ENCODE results near the gene RND3.

RND3 gene

DNA sequence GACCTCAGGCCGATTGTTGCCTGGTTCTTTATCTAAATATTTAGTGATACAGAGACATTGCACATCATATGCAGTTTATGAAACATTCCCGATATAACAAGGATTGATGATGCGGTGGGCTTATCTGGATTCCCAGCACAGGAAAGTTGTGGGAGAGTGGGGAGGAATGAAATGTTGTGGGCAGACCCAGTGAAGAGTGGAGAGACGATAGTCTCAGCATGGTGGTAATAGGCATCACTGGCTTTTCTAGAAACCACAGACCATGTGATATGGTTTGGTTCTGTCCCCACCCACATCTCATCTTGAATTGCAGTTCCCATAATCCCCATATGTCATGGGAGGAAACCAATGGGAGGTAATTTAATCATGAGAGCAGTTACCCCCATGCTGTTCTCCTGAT is 34.8 kb upstream of the RND3 start:
- Histone ChIP-seq H3K4me3 (ENCODE audit: low read depth in 1 of 5, low read length in 5 of 5) (no peak overlapping the region), H3K27ac (ENCODE audit: low read depth, low read length) (no peak overlapping the region)

DNA sequence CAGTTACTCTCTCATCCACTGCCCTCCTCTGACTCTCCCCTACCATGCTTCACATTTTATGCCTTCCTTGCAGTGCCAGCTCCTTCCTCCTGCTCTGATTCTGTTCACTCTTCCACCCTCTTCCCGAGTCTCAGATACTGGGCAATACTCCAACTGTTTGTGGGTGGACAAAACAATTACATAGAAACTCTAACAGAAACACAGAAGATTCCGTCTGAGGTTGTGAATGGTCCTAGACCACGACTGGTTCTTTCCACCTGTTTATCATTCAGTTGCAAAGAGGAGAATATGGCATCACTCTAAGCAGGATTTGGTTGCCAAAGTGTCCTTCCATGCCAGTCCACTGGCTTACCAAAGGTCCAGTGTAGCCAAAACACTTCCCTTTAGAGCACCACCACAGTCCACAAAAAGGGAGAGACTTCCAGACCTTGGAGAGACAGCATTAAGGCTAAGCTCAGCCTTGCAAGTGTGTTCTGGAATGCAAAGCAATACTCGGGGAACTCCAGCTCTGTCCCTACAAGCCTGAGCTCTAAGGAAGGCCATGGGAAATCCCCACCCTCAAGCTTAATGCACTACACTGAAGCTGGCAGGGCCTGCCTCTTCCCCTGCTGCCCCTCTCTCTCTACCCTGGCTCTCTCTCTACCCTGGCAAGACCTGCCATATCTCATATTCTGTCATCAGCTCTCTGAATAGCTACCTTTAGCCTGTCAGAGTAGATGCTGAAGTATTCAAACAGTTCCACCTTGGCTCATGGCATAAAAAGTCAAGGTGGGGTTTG is 33.6 kb upstream of the RND3 start:
- H3K27ac ChIP-seq (ENCODE audit: low read depth, low read length) = no peak overlapping the region
- H3K9ac ChIP-seq (ENCODE audit: low read length in 5 of 5) = no peak overlapping the region
- no peaks in the 10 kb centered on the region for H3K36me3 ChIP-seq (ENCODE audit: control insufficient read depth in 5 of 5, insufficient read depth in 5 of 5, low read length in 5 of 5)
- H3K4me3 ChIP-seq (ENCODE audit: low read depth in 1 of 5, low read length in 5 of 5) = no peak overlapping the region
- peaks cover 0 to 3% (median 0%) of the 10 kb centered on the region in 5 donors for H3K4me1 ChIP-seq (ENCODE audit: control insufficient read depth in 5 of 5, insufficient read depth in 5 of 5, low read length in 5 of 5)
- H3K9me3 ChIP-seq (ENCODE audit: control insufficient read depth in 5 of 5, low read length in 5 of 5) = no peaks in the 10 kb centered on the region
- H3K27me3 ChIP-seq (ENCODE audit: control insufficient read depth in 5 of 5, insufficient read depth in 4 of 5, low read length in 5 of 5) = no peaks in the 10 kb centered on the region

More for the DNA sequence above, 34.8 kb upstream of the RND3 start:
- Histone ChIP-seq H3K27me3 (ENCODE audit: control insufficient read depth in 5 of 5, insufficient read depth in 4 of 5, low read length in 5 of 5) (no peaks in the 10 kb centered on the region), H3K36me3 (ENCODE audit: control insufficient read depth in 5 of 5, insufficient read depth in 5 of 5, low read length in 5 of 5) (no peaks in the 10 kb centered on the region), H3K9me3 (ENCODE audit: control insufficient read depth in 5 of 5, low read length in 5 of 5) (no peaks in the 10 kb centered on the region), H3K9ac (ENCODE audit: low read length in 5 of 5) (no peak overlapping the region), H3K4me1 (ENCODE audit: control insufficient read depth in 5 of 5, insufficient read depth in 5 of 5, low read length in 5 of 5) (peaks cover 0 to 3% (median 0%) of the 10 kb centered on the region in 5 donors)

GRCh38 chr2:150520033-150520432 is 32.6 kb upstream of the RND3 start:
- Histone ChIP-seq H3K9me3 (ENCODE audit: control insufficient read depth in 5 of 5, low read length in 5 of 5) (no peaks in the 10 kb centered on the region), H3K9ac (ENCODE audit: low read length in 5 of 5) (no peak overlapping the region), H3K4me1 (ENCODE audit: control insufficient read depth in 5 of 5, insufficient read depth in 5 of 5, low read length in 5 of 5) (peaks cover 0 to 3% (median 0%) of the 10 kb centered on the region in 5 donors), H3K27ac (ENCODE audit: low read depth, low read length) (no peak overlapping the region), H3K4me3 (ENCODE audit: low read depth in 1 of 5, low read length in 5 of 5) (no peak overlapping the region), H3K36me3 (ENCODE audit: control insufficient read depth in 5 of 5, insufficient read depth in 5 of 5, low read length in 5 of 5) (no peaks in the 10 kb centered on the region), H3K27me3 (ENCODE audit: control insufficient read depth in 5 of 5, insufficient read depth in 4 of 5, low read length in 5 of 5) (no peaks in the 10 kb centered on the region)

DNA sequence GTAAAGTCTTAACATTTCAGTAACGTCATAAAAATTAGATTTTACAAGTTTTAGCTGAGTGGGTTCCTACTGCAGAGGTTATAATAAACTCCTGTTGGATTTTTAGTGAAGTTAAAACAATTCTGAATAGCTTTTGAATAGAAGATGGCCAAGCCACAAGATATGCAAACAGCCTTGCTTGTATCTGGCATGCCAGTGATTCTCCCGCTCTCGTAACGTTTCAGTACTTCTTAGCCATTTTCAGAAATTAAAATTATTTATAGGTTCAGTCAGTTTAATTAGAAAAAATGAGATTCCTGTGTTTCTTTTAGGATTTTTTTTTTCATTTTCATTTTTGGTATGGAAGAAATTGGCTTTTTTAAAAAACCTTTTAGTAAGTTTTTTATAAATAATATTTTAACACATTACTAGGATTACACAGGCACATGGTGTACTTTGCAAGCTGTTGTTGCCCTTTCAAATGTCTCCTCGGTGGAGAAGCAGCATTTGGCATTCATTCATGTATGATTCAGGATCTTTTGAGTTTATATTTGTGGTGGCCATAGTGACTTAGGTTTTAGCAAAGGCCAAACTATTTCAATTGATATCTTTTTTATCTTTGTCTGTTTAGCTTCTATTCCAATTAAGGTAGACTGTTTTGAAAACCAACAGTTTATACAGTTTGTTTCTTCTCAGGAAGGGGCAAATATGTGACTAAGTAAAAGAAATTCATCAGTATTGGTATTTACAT is 30.6 kb upstream of the RND3 start:
- Histone ChIP-seq H3K4me3 (ENCODE audit: low read depth in 1 of 5, low read length in 5 of 5) (no peak overlapping the region), H3K27ac (ENCODE audit: low read depth, low read length) (no peak overlapping the region), H3K36me3 (ENCODE audit: control insufficient read depth in 5 of 5, insufficient read depth in 5 of 5, low read length in 5 of 5) (no peaks in the 10 kb centered on the region), H3K4me1 (ENCODE audit: control insufficient read depth in 5 of 5, insufficient read depth in 5 of 5, low read length in 5 of 5) (peaks cover 0 to 3% (median 0%) of the 10 kb centered on the region in 5 donors), H3K9ac (ENCODE audit: low read length in 5 of 5) (no peak overlapping the region), H3K9me3 (ENCODE audit: control insufficient read depth in 5 of 5, low read length in 5 of 5) (no peaks in the 10 kb centered on the region), H3K27me3 (ENCODE audit: control insufficient read depth in 5 of 5, insufficient read depth in 4 of 5, low read length in 5 of 5) (no peaks in the 10 kb centered on the region)

DNA sequence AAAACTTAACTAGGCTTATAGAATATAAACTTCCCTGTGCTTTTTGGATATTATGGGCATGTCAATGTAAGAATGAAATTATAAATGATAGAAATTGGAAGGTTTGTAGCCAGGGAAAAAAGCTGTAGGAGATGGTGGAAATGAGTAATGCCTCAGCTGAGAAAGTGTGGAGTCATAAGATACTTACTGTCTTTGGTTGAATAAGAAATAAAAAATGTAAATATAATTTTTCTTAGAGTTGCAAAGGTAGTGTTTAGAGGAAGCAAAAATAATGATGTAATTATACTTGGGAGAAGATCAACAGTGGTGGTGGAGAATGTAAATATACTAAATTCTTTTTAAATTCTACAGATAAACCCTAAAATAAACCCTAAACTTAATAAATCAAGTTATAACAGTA is 26.2 kb upstream of the RND3 start:
- Histone ChIP-seq H3K4me3 (ENCODE audit: low read depth in 1 of 5, low read length in 5 of 5) (no peak overlapping the region), H3K4me1 (ENCODE audit: control insufficient read depth in 5 of 5, insufficient read depth in 5 of 5, low read length in 5 of 5) (no peaks in the 10 kb centered on the region), H3K9me3 (ENCODE audit: control insufficient read depth in 5 of 5, low read length in 5 of 5) (no peaks in the 10 kb centered on the region), H3K9ac (ENCODE audit: low read length in 5 of 5) (no peak overlapping the region), H3K36me3 (ENCODE audit: control insufficient read depth in 5 of 5, insufficient read depth in 5 of 5, low read length in 5 of 5) (no peaks in the 10 kb centered on the region), H3K27me3 (ENCODE audit: control insufficient read depth in 5 of 5, insufficient read depth in 4 of 5, low read length in 5 of 5) (no peaks in the 10 kb centered on the region), H3K27ac (ENCODE audit: low read depth, low read length) (no peak overlapping the region)

DNA sequence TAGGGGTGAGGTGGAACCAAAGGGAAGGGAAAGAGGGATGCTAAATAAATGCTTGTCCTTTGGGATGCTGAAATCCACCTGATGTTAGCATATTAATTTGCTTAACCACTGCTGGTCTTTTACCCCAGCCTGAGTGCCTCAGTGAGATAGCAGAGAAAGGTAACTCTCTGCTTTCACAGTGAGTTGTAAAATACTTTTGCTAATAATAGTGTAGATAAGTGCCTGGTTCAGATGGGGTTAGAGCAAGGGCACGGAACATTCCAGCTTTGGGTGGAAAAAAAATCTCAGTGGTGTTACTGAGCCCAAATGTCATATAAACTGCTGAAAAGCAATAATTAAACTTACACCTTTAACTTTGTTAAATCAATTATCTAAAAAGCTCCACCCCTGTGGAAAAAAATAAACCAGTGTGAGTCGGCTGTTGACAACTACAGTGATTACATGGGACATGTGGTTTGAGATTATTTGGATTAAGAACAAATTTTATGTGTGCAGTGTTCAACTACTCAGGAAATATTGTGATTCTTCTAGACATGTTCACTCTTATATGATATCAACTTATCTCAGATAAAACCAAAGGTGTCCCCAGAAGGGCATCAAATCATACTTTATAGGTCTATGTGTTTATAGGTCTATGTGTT is 21.1 kb upstream of the RND3 start:
- Histone ChIP-seq H3K4me3 (ENCODE audit: low read depth in 1 of 5, low read length in 5 of 5) (no peak overlapping the region), H3K27me3 (ENCODE audit: control insufficient read depth in 5 of 5, insufficient read depth in 4 of 5, low read length in 5 of 5) (no peaks in the 10 kb centered on the region), H3K27ac (ENCODE audit: low read depth, low read length) (no peak overlapping the region), H3K9me3 (ENCODE audit: control insufficient read depth in 5 of 5, low read length in 5 of 5) (no peaks in the 10 kb centered on the region), H3K9ac (ENCODE audit: low read length in 5 of 5) (no peak overlapping the region), H3K4me1 (ENCODE audit: control insufficient read depth in 5 of 5, insufficient read depth in 5 of 5, low read length in 5 of 5) (no peaks in the 10 kb centered on the region), H3K36me3 (ENCODE audit: control insufficient read depth in 5 of 5, insufficient read depth in 5 of 5, low read length in 5 of 5) (no peaks in the 10 kb centered on the region)

DNA sequence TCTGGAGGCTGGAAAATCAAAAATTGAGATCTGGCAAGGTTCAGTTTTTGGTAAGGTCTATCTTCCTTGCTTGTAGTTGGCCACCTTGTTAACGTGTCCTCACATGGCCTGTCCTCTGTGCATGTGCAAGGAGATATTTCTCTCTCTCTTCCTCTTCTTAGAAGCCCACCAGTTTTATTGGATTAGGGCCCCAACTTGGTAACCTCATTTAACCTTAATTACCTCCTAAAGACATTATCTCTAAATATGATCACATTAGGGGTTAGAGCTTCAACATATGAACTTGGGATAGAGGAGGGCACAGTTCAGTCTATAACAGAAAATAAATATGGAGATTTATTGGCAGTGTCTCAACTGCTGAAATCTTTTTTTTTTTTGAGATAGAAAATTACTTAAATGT is 19.6 kb upstream of the RND3 start:
- H3K36me3 ChIP-seq (ENCODE audit: control insufficient read depth in 5 of 5, insufficient read depth in 5 of 5, low read length in 5 of 5) = no peaks in the 10 kb centered on the region
- no peaks in the 10 kb centered on the region for H3K4me1 ChIP-seq (ENCODE audit: control insufficient read depth in 5 of 5, insufficient read depth in 5 of 5, low read length in 5 of 5)
- H3K4me3 ChIP-seq (ENCODE audit: low read depth in 1 of 5, low read length in 5 of 5) = no peak overlapping the region
- H3K9me3 ChIP-seq (ENCODE audit: control insufficient read depth in 5 of 5, low read length in 5 of 5) = no peaks in the 10 kb centered on the region
- no peaks in the 10 kb centered on the region for H3K27me3 ChIP-seq (ENCODE audit: control insufficient read depth in 5 of 5, insufficient read depth in 4 of 5, low read length in 5 of 5)
- no peak overlapping the region for H3K9ac ChIP-seq (ENCODE audit: low read length in 5 of 5)
- H3K27ac ChIP-seq (ENCODE audit: low read depth, low read length) = no peak overlapping the region

DNA sequence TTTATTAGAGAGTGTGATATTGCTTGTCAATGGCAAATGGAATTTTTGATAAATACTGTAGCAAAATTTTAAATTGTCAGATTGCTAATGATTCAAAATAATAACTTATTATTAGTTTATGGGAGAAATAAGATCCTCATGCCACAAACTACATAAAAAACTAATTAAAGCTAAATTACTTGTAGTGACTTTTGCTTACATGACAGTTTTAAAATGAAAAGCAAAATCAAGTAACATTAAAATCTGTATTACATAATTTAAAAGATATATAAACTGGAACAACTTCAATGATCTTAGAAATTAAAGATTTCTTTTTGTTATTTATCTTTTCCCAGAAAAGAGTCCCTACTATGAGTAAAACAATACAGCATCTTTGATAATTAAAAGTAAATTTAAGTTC is 17.7 kb upstream of the RND3 start:
- Histone ChIP-seq H3K27ac (ENCODE audit: low read depth, low read length) (no peak overlapping the region), H3K4me1 (ENCODE audit: control insufficient read depth in 5 of 5, insufficient read depth in 5 of 5, low read length in 5 of 5) (no peaks in the 10 kb centered on the region), H3K9me3 (ENCODE audit: control insufficient read depth in 5 of 5, low read length in 5 of 5) (no peaks in the 10 kb centered on the region), H3K4me3 (ENCODE audit: low read depth in 1 of 5, low read length in 5 of 5) (no peak overlapping the region), H3K9ac (ENCODE audit: low read length in 5 of 5) (no peak overlapping the region), H3K36me3 (ENCODE audit: control insufficient read depth in 5 of 5, insufficient read depth in 5 of 5, low read length in 5 of 5) (no peaks in the 10 kb centered on the region), H3K27me3 (ENCODE audit: control insufficient read depth in 5 of 5, insufficient read depth in 4 of 5, low read length in 5 of 5) (no peaks in the 10 kb centered on the region)

GRCh38 chr2:150495993-150496627 is 8.6 kb upstream of the RND3 start:
- Histone ChIP-seq H3K9me3 (ENCODE audit: control insufficient read depth in 5 of 5, low read length in 5 of 5) (no peaks in the 10 kb centered on the region), H3K36me3 (ENCODE audit: control insufficient read depth in 5 of 5, insufficient read depth in 5 of 5, low read length in 5 of 5) (no peaks in the 10 kb centered on the region), H3K9ac (ENCODE audit: low read length in 5 of 5) (no peak overlapping the region), H3K27me3 (ENCODE audit: control insufficient read depth in 5 of 5, insufficient read depth in 4 of 5, low read length in 5 of 5) (no peaks in the 10 kb centered on the region), H3K27ac (ENCODE audit: low read depth, low read length) (no peak overlapping the region), H3K4me3 (ENCODE audit: low read depth in 1 of 5, low read length in 5 of 5) (no peak overlapping the region), H3K4me1 (ENCODE audit: control insufficient read depth in 5 of 5, insufficient read depth in 5 of 5, low read length in 5 of 5) (no peaks in the 10 kb centered on the region)

- Histone ChIP-seq H3K27me3 (ENCODE audit: control insufficient read depth in 5 of 5, insufficient read depth in 4 of 5, low read length in 5 of 5) (no peaks in the 10 kb centered on the region), H3K27ac (ENCODE audit: low read depth, low read length) (no peak overlapping the region), H3K9ac (ENCODE audit: low read length in 5 of 5) (no peak overlapping the region), H3K4me3 (ENCODE audit: low read depth in 1 of 5, low read length in 5 of 5) (no peak overlapping the region), H3K4me1 (ENCODE audit: control insufficient read depth in 5 of 5, insufficient read depth in 5 of 5, low read length in 5 of 5) (no peaks in the 10 kb centered on the region), H3K9me3 (ENCODE audit: control insufficient read depth in 5 of 5, low read length in 5 of 5) (no peaks in the 10 kb centered on the region), H3K36me3 (ENCODE audit: control insufficient read depth in 5 of 5, insufficient read depth in 5 of 5, low read length in 5 of 5) (no peaks in the 10 kb centered on the region)
These were observed 7.5 kb upstream of the RND3 start for GRCh38 chr2:150495001-150495400.

All from subcutaneous abdominal adipose tissue (tissue), 5 donors.